Fibroblast of the aortic adventitia (primary cell): ENCODE data around the gene TMED7. TPM values are rescaled to one million over a fixed set of nuclear protein-coding genes. Genes with fewer than 3 reads are reported as not detected.
A peak's percentile ranks its signal among the peaks of the same experiment; 100 is the strongest.

Experiments used
- DNase-seq: peaks from one replicate; pipeline ENCODE4 v3.0.0-alpha.2; 2010; ENCODE audit warnings: low read depth
- H3K4me3 ChIP-seq: 2 replicates; pipeline ENCODE4 v1.5.1; 2011; ENCODE audit warnings: low read depth, mild to moderate bottlenecking, control low read depth, low read length, moderate library complexity
- total RNA-seq: library from RNA; depleted of rRNA; stranded (reverse); fragments of >200 nt; gene quantifications from 2 replicates; pipeline ENCODE4 v1.2.3, GENCODE V29; 2012; ENCODE audit warnings: low replicate concordance
- TF ChIP-seq, protein P1 (sequence below): IDR thresholded peaks from 2 replicates; pipeline ENCODE4 v1.5.1; 2011; ENCODE audit warnings: mild to moderate bottlenecking, low read length, control low read depth, inconsistent platforms; ENCODE audit not compliant: insufficient read depth

The TMED7 gene
- total RNA-seq, 1 donor: 181 TPM

DNA sequence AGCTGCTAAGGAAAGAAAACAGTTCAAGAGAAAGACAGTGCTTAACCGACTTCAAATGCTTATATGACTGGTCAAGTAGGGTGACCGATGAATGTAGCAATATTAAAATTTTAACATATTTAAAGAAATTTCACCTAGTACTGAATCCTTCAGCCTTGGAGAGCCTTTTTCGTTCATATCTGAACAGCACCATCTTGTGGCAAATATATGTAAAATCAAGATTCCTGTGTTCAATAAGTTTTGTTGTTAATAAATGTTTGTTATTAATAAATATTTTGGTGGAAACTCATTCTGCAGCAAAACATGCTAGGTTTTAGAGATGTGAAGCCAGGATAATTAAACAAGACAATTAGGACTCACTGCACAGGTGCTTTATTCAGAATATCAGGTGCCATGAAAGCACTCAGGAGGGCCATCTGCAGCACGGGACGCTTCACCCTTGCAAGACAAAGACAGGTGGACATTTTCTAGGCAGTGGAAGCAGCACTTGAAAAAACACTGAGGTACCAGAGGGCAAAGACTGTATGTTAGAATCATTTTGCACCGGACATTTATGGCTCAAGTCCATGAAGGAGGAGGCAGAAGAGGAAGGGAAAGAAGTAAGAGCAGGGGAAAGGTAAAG, 39.2 kb downstream of the TMED7 start:
- peak; percentile 71 for DNase-seq
- no peak overlapping the region for H3K4me3 ChIP-seq
- TF ChIP-seq, protein P1, sequence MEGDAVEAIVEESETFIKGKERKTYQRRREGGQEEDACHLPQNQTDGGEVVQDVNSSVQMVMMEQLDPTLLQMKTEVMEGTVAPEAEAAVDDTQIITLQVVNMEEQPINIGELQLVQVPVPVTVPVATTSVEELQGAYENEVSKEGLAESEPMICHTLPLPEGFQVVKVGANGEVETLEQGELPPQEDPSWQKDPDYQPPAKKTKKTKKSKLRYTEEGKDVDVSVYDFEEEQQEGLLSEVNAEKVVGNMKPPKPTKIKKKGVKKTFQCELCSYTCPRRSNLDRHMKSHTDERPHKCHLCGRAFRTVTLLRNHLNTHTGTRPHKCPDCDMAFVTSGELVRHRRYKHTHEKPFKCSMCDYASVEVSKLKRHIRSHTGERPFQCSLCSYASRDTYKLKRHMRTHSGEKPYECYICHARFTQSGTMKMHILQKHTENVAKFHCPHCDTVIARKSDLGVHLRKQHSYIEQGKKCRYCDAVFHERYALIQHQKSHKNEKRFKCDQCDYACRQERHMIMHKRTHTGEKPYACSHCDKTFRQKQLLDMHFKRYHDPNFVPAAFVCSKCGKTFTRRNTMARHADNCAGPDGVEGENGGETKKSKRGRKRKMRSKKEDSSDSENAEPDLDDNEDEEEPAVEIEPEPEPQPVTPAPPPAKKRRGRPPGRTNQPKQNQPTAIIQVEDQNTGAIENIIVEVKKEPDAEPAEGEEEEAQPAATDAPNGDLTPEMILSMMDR: peak; percentile 27

DNA sequence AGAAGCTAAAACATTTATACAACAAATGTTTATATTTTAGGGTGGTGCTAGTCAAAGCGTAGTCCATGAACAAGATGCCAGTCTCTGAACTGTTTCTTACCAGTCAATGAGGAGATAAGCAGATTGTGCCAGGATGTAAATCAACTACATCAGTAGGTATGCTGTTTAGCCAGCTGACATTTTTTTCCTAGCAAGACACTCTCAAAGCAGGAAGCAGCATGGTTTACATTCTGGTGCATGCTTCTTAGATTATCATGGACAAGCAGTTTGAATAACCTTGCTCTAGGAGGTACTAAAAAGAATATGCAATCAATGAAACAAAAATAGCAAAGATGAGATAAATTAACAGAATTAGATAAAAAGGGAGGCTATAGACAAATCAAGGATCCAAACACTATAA, 40.6 kb downstream of the TMED7 start:
- H3K4me3 ChIP-seq: no peak overlapping the region
- no peak for DNase-seq
- TF ChIP-seq, protein P1: no peak

DNA sequence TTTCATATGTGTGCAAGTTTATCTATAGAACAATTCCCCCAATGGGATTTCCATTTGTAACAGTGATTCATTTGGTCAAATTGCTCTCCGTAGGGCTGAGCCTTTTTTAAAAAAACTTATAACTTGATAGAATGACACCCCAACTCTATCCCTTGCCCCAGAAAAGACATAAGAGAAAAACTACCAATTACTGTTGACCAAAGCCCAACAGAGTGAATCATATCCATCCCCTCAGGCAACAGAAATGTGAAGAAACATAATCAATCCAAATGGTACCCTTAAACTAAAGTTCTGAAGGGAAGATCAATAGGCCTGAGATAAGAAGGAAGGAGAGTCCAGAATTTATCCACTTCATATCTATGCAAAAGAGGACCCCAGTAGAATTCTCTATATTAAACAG, 41.3 kb downstream of the TMED7 start:
- no peak overlapping the region for H3K4me3 ChIP-seq
- TF ChIP-seq, protein P1: no peak
- DNase-seq: no peak

DNA sequence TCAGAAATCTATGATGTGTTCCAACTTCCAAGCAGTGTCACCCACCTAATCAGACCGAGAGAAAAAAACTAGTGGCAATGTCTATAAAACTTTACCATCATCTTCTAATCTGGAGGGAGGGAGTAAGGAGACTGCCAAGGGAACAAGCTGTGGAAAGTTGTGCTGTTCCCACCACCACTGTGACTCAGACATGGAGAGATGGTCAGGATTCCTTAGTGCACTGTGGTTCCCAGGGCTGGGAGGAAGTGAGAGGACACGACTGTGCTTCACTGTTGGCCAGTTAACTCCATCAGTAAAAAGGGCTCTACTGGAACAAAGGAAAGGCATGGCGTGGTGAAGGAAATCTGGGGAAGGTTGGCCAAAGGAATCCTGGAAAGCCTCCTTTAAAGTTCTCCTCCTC, 42.4 kb downstream of the TMED7 start:
- DNase-seq: peak; percentile 83
- TF ChIP-seq, protein P1: no peak
- H3K4me3 ChIP-seq: no peak overlapping the region

DNA sequence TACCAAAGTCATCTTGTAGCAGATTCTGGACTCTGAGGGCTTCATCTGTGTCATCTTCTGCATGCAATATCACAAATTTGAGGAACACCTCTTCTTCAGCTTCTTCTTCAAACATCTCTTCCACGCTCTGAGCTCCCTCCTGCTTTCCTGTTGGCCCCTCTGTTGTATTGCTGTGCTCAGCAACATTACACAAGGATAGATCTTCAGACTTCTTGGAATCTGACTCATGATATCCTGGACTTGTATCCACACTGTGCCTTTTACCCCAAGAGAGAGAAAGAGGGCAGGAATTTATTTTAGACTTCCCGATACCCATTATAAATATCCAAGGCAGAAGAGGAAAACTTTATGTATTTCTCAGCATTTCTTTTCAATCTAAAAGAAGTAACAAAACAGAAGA, 44.9 kb downstream of the TMED7 start:
- no peak overlapping the region for H3K4me3 ChIP-seq
- DNase-seq: no peak
- TF ChIP-seq, protein P1: no peak

DNA sequence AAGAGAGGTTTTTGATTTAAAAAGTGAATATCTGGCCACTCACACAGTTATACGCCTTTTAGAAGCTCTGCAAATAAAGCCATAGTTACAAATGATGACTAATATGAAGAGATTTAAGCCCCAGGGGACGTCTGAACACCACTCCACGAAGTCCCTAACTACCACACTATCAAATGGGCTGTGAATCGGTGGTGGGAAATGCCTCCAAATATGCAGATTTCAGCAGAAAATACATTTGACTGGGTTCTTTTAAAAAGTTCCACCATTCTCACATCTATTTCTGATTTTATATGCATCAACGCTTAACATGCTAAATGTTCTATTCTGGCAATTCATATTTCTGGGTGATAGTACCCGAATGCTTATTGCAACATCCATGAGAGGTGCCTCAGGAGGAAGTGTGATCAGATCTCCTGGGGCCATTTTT, 46.1 kb downstream of the TMED7 start:
- DNase-seq: peak; percentile 23
- no peak overlapping the region for H3K4me3 ChIP-seq
- TF ChIP-seq, protein P1: no peak

DNA sequence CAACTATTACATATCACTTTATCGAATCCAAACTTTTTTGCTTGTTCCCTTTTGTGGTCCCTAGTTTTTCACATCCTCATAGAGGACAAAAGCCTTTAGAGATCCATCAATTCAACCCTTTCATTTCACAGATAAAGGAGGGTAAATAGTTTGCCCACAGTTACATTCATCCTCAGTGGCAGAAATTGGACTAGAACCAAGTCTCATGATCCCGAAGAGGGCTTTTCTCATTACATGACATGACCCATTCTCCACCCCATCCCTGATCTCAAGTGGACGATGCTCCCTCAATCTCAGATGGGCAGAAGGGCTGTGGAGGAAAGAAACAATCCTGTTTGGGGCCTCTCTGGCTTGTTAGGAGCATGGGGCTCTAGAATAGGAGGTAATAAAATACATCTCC, 46.6 kb downstream of the TMED7 start:
- TF ChIP-seq, protein P1: no peak

More for the DNA sequence above, 46.6 kb downstream of the TMED7 start:
- no peak overlapping the region for H3K4me3 ChIP-seq
- no peak for DNase-seq
